ENCODE results near the gene ASF1A.

ASF1A gene

GRCh38 chr6:118856301-118856700 is 37.7 kb upstream of the ASF1A start:
- H3K9me2 ChIP-seq (replicated peaks; ENCODE audit: low read depth, low read length) = no peaks in the 10 kb centered on the region
- H4K20me1 ChIP-seq (ENCODE audit: insufficient read depth, low read length, poor library complexity, severe bottlenecking) = no peaks in the 10 kb centered on the region
- no peak for TF ChIP-seq CTCF (conservative IDR thresholded peaks at IDR 0.05; ENCODE audit: low read length)
- TF ChIP-seq EZH2phosphoT487 (IDR thresholded peaks at IDR 0.05; ENCODE audit: borderline replicate concordance) = no peak
- H3K9ac ChIP-seq (ENCODE audit: low read depth, low read length, poor library complexity, severe bottlenecking) = no peak overlapping the region
- no peak overlapping the region for H2AFZ ChIP-seq (ENCODE audit: low read length)
- H3K36me3 ChIP-seq (ENCODE audit: insufficient read depth, low read length) = peaks cover 14% of the 10 kb centered on the region; the same call in 1 of the 2 replicates
- H3K27me3 ChIP-seq (ENCODE audit: insufficient read depth, low read length, poor library complexity, severe bottlenecking) = no peaks in the 10 kb centered on the region
- H3K4me1 ChIP-seq (ENCODE audit: insufficient read depth, low read length, poor library complexity, severe bottlenecking) = peaks cover 9% of the 10 kb centered on the region
- H3K4me2 ChIP-seq (ENCODE audit: low read depth, low read length, poor library complexity, severe bottlenecking) = no peak overlapping the region
- H3K4me3 ChIP-seq (ENCODE audit: low read length, poor library complexity, severe bottlenecking) = no peak overlapping the region
- no peaks in the 10 kb centered on the region for H3F3A ChIP-seq (ENCODE audit: low read depth)
- H3K79me2 ChIP-seq (ENCODE audit: insufficient read depth, low read length) = no peaks in the 10 kb centered on the region
- H3K9me3 ChIP-seq (ENCODE audit: insufficient read depth, low read depth, low read length) = peaks cover 6% of the 10 kb centered on the region; the same call in 1 of the 2 replicates

GRCh38 chr6:118859517-118860064 is 34.4 kb upstream of the ASF1A start:
- H2AFZ ChIP-seq (ENCODE audit: low read length) = no peak overlapping the region

GRCh38 chr6:118860363-118860762 is 33.6 kb upstream of the ASF1A start:
- Histone ChIP-seq H3K9ac (ENCODE audit: low read depth, low read length, poor library complexity, severe bottlenecking) (no peak overlapping the region), H3K4me3 (ENCODE audit: low read length, poor library complexity, severe bottlenecking) (no peak overlapping the region), H4K20me1 (ENCODE audit: insufficient read depth, low read length, poor library complexity, severe bottlenecking) (no peaks in the 10 kb centered on the region), H3K36me3 (ENCODE audit: insufficient read depth, low read length) (peaks cover 12% of the 10 kb centered on the region; the same call in 1 of the 2 replicates), H3K9me3 (ENCODE audit: insufficient read depth, low read depth, low read length) (peaks cover 13% of the 10 kb centered on the region; the same call in 1 of the 2 replicates), H3K27me3 (ENCODE audit: insufficient read depth, low read length, poor library complexity, severe bottlenecking) (no peaks in the 10 kb centered on the region), H3K9me2 (replicated peaks; ENCODE audit: low read depth, low read length) (no peaks in the 10 kb centered on the region), H3F3A (ENCODE audit: low read depth) (no peaks in the 10 kb centered on the region), H3K4me1 (ENCODE audit: insufficient read depth, low read length, poor library complexity, severe bottlenecking) (peaks cover 21% of the 10 kb centered on the region), H2AFZ (ENCODE audit: low read length) (no peak overlapping the region), H3K79me2 (ENCODE audit: insufficient read depth, low read length) (peaks cover 11% of the 10 kb centered on the region; the same call in 1 of the 2 replicates), H3K4me2 (ENCODE audit: low read depth, low read length, poor library complexity, severe bottlenecking) (no peak overlapping the region)
- TF ChIP-seq CTCF (conservative IDR thresholded peaks at IDR 0.05; ENCODE audit: low read length) (no peak), EZH2phosphoT487 (IDR thresholded peaks at IDR 0.05; ENCODE audit: borderline replicate concordance) (no peak)

More at GRCh38 chr6:118859517-118860064, 34.4 kb upstream of the ASF1A start:
- no peaks in the 10 kb centered on the region for H3K9me2 ChIP-seq (replicated peaks; ENCODE audit: low read depth, low read length)
- H3K9me3 ChIP-seq (ENCODE audit: insufficient read depth, low read depth, low read length) = peaks cover 13% of the 10 kb centered on the region; the same call in 1 of the 2 replicates
- no peak for TF ChIP-seq CTCF (conservative IDR thresholded peaks at IDR 0.05; ENCODE audit: low read length)
- TF ChIP-seq EZH2phosphoT487 (IDR thresholded peaks at IDR 0.05; ENCODE audit: borderline replicate concordance) = no peak
- H3K36me3 ChIP-seq (ENCODE audit: insufficient read depth, low read length) = peaks cover 12% of the 10 kb centered on the region; the same call in 1 of the 2 replicates
- H3F3A ChIP-seq (ENCODE audit: low read depth) = no peaks in the 10 kb centered on the region
- no peaks in the 10 kb centered on the region for H3K27me3 ChIP-seq (ENCODE audit: insufficient read depth, low read length, poor library complexity, severe bottlenecking)
- no peak overlapping the region for H3K9ac ChIP-seq (ENCODE audit: low read depth, low read length, poor library complexity, severe bottlenecking)
- peak overlapping the region; percentile 19 for H3K4me2 ChIP-seq (ENCODE audit: low read depth, low read length, poor library complexity, severe bottlenecking)
- H4K20me1 ChIP-seq (ENCODE audit: insufficient read depth, low read length, poor library complexity, severe bottlenecking) = no peaks in the 10 kb centered on the region
- no peak overlapping the region for H3K4me3 ChIP-seq (ENCODE audit: low read length, poor library complexity, severe bottlenecking)
- H3K79me2 ChIP-seq (ENCODE audit: insufficient read depth, low read length) = peaks cover 11% of the 10 kb centered on the region; the same call in 1 of the 2 replicates
- H3K4me1 ChIP-seq (ENCODE audit: insufficient read depth, low read length, poor library complexity, severe bottlenecking) = peaks cover 15% of the 10 kb centered on the region

Measured in Loucy (cell line).